GM12878 (cell line): ENCODE data around the gene FAM89A. TPM values are rescaled to one million over a fixed set of nuclear protein-coding genes. Genes with fewer than 3 reads are reported as not detected.

Experiments used
- ATAC-seq: fragments of 200-7000 bp; cut with Tn5 transposase; 3 replicates; pipeline ENCODE4 v1.9.1; 2020; ENCODE audit warnings: mild to moderate bottlenecking, moderate library complexity
- BruUV-seq: library from RNA; stranded (reverse); fragments of 400-500 nt; replicated peaks from 2 replicates; lab custom pipeline; 2021; lab: Mats Ljungman, UMichigan
- CTCF ChIA-PET: fragments of 300-600 bp; sonication (Branson Sonifier 250); formaldehyde crosslinking; extraction: SDS; loops from one replicate; lab custom pipeline; 2021; ENCODE audit warnings: inconsistent platforms; lab: Yijun Ruan, JAX
- POLR2A ChIA-PET: fragments of 350-600 bp; formaldehyde crosslinking; extraction: SDS; loops from one replicate; lab custom pipeline; 2021; ENCODE audit warnings: inconsistent platforms; lab: Charles Lee
- RAD21 ChIA-PET: fragments of 300-600 bp; sonication (Branson Sonifier 250); formaldehyde crosslinking; loops from one replicate; lab custom pipeline; 2023; ENCODE audit warnings: antibody characterized with exemption; ENCODE audit not compliant: unreplicated experiment; lab: Charles Lee
- SMC1A ChIA-PET: fragments of 300-600 bp; sonication (Branson Sonifier 250); formaldehyde crosslinking; loops from one replicate; lab custom pipeline; 2023; ENCODE audit not compliant: unreplicated experiment, uncharacterized antibody; lab: Charles Lee
- DNase-seq: peaks from one replicate; pipeline ENCODE4 v3.0.0-alpha.2; 2011; ENCODE audit warnings: low read depth, low spot score
- FAIRE-seq: peaks from 3 replicates; lab custom pipeline; 2011; peaks lifted over from hg19 to GRCh38; lab: Jason Lieb, UNC
- H2AFZ ChIP-seq: 2 replicates; pipeline ENCODE4 v1.6.0; 2011; ENCODE audit warnings: low read depth, low read length, control low read depth; ENCODE audit not compliant: control insufficient read depth
- H3K27ac ChIP-seq: 2 replicates; pipeline ENCODE4 v1.5.1; 2011; ENCODE audit warnings: control low read depth; ENCODE audit not compliant: control insufficient read depth, insufficient read depth
- H3K27me3 ChIP-seq, 2 experiments: replicated peaks in 1 of 2; 2 replicates each; pipeline versions ENCODE4 v1.6.0 to v1.6.1; 2011; ENCODE audit warnings: low read length in 1 of 2; ENCODE audit not compliant: control insufficient read depth in 2 of 2, insufficient read depth in 2 of 2
- H3K36me3 ChIP-seq, 2 experiments: 2 replicates each; pipeline ENCODE4 v1.5.1; 2011; ENCODE audit warnings: low read length in 1 of 2; ENCODE audit not compliant: control insufficient read depth in 2 of 2, insufficient read depth in 2 of 2
- H3K4me1 ChIP-seq: 2 replicates; pipeline ENCODE4 v1.6.1; 2011; ENCODE audit warnings: mild to moderate bottlenecking, low read length, moderate library complexity, mixed read lengths; ENCODE audit not compliant: control insufficient read depth, insufficient read depth
- H3K4me2 ChIP-seq: 2 replicates; pipeline ENCODE4 v1.6.0; 2011; ENCODE audit warnings: control low read depth; ENCODE audit not compliant: control insufficient read depth, insufficient read depth
- H3K4me3 ChIP-seq: fragments of 200-600 bp; sonication (generic); 2 replicates; pipeline ENCODE4 v1.5.1; 2016
- H3K79me2 ChIP-seq: 2 replicates; pipeline ENCODE4 v1.6.0; 2011; ENCODE audit warnings: low read length; ENCODE audit not compliant: control insufficient read depth, insufficient read depth
- H3K9ac ChIP-seq: 2 replicates; pipeline ENCODE4 v1.8.0; 2011; ENCODE audit warnings: low read length, control low read depth, mixed read lengths; ENCODE audit not compliant: control insufficient read depth, insufficient read depth
- H3K9me3 ChIP-seq: replicated peaks from 3 replicates; pipeline ENCODE4 v1.5.1; 2011; ENCODE audit warnings: mild to moderate bottlenecking, low read length; ENCODE audit not compliant: control insufficient read depth, insufficient read depth
- H4K20me1 ChIP-seq: 2 replicates; pipeline ENCODE4 v1.6.0; 2011; ENCODE audit not compliant: control insufficient read depth, insufficient read depth
- EP300 ChIP-seq, 2 experiments: fragments of 150-350 bp in 1 of 2; IDR thresholded peaks; 2 replicates each; pipeline ENCODE4 v1.6.1; 2011 to 2012; ENCODE audit warnings: low read depth in 2 of 2, low read length in 2 of 2, borderline replicate concordance in 1 of 2, improper control_type of control experiment in 1 of 2, inconsistent platforms in 1 of 2; ENCODE audit not compliant: control insufficient read depth in 1 of 2
- GATAD2B ChIP-seq: fragments of 450-650 bp; conservative IDR thresholded peaks from 2 replicates; pipeline ENCODE4 v1.6.1; 2017; ENCODE audit warnings: low read depth, mild to moderate bottlenecking, moderate library complexity
- NR2F1 ChIP-seq: fragments of 450-650 bp; conservative IDR thresholded peaks from 2 replicates; pipeline ENCODE4 v1.6.1; 2017; ENCODE audit warnings: mild to moderate bottlenecking
- RB1 ChIP-seq: fragments of 450-650 bp; formaldehyde crosslinking; IDR thresholded peaks from 2 replicates; pipeline ENCODE4 v1.6.1; 2017; ENCODE audit warnings: mild to moderate bottlenecking, borderline replicate concordance
- WRNIP1 ChIP-seq: IDR thresholded peaks from 2 replicates; pipeline ENCODE4 v1.6.1; 2011; ENCODE audit warnings: low read depth, low read length, improper control_type of control experiment, borderline replicate concordance
- ZBTB40 ChIP-seq: fragments of 450-650 bp; IDR thresholded peaks from 2 replicates; pipeline ENCODE4 v1.6.1; 2016; ENCODE audit warnings: mild to moderate bottlenecking, moderate library complexity, borderline replicate concordance
- WGBS: methylation state at CpG from one replicate; pipeline ENCODE4 v1.1.6; 2016; ENCODE audit warnings: low lambda C conversion rate; ENCODE audit not compliant: insufficient replicate concordance, insufficient coverage; ENCODE audit errors: missing lambda C conversion rate; 5-methylcytosine and 5-hydroxymethylcytosine counted together
- in situ Hi-C: fragments of 300-500 bp; cut with MboI; formaldehyde crosslinking; loops from 9 replicates; pipeline ENCODE4 v1.14.3; 2018; ENCODE audit warnings: mixed read lengths
- intact Hi-C: fragments of 100-400 bp; cut with micrococcal nuclease; formaldehyde crosslinking; loops from one replicate; pipeline ENCODE4 v1.14.2; 2022; ENCODE audit not compliant: unreplicated experiment
- polyA plus RNA-seq, 11 experiments: library from polyadenylated mRNA; depleted of rRNA in 4 of 11; unstranded in 6 of 11; stranded (reverse) in 5 of 11; fragments of >200 nt; fragmentation: Nextera tagmentation in 4 of 11; fragmentation: Illumina TruSeq in 1 of 11; extraction: Ambion mirVana in 4 of 11; extraction: Trizol in 1 of 11; gene quantifications; 1 replicate in 1 of 11; 2 replicates in 10 of 11; pipeline versions ENCODE4 v1.2.1 to v1.2.3, GENCODE V29; 2011 to 2016; ENCODE audit warnings: inconsistent platforms in 2 of 11, missing spikeins in 2 of 11, low read depth in 1 of 11
- total RNA-seq, 4 experiments: library from RNA; depleted of rRNA in 3 of 4; stranded (reverse); fragments of >200 nt in 3 of 4; fragmentation: Illumina TruSeq in 1 of 4; extraction: Trizol in 1 of 4; gene quantifications; 2 replicates each; pipeline versions ENCODE4 v1.2.1 to v1.2.3, GENCODE V29; 2013 to 2021

Gene FAM89A
- total and polyA plus RNA-seq, 10 of the 15 experiments (the other 5 are each of a cell fraction or from before 2014, with no cell fraction given), result 0.06 to 0.72 (median 0.14) TPM; not detected in 4

- no peak for TF ChIP-seq EP300 (IDR thresholded peaks at IDR 0.05; ENCODE audit: borderline replicate concordance in 1 of 2, control insufficient read depth in 1 of 2, low read depth in 2 of 2, low read length in 2 of 2)
Observed at GRCh38 chr1:231063331-231063730, 23.3 kb upstream of the FAM89A start (continued).

GRCh38 chr1:231062500-231063270 lies 22.6 kb upstream of the FAM89A start:
- WGBS, result 51% methylated on average over 11 of the region's 11 CpGs
- no peak overlapping the region for H2AFZ ChIP-seq
- in situ Hi-C loops (no loop called here), intact Hi-C loops (no loop called here)
- ATAC-seq, result no peak
- no peak overlapping the region for H3K4me3 ChIP-seq
- H3K27ac ChIP-seq, result no peak overlapping the region
- ChIA-PET POLR2A (no interaction called here), CTCF (no interaction called here), RAD21 (no interaction called here), SMC1A (no interaction called here)
- TF ChIP-seq WRNIP1, result no peak
- no peaks in the 10 kb centered on the region for H3K79me2 ChIP-seq
- no peaks in the 10 kb centered on the region for H3K36me3 ChIP-seq
- no peaks in the 10 kb centered on the region for H4K20me1 ChIP-seq
- no TSS peak for BruUV-seq
- no peaks in the 10 kb centered on the region; a peak in 2 of 4 replicates for H3K27me3 ChIP-seq
- DNase-seq, result no peak
- H3K4me2 ChIP-seq, result no peak overlapping the region
- no peaks in the 10 kb centered on the region for H3K9me3 ChIP-seq
- FAIRE-seq, result no peak
- H3K4me1 ChIP-seq, result no peaks in the 10 kb centered on the region
- no peak overlapping the region for H3K9ac ChIP-seq

GRCh38 chr1:231059566-231060193 lies 19.6 kb upstream of the FAM89A start:
- WGBS, result 81% methylated on average over 1 of the region's 1 CpG
- no TSS peak for BruUV-seq
- DNase-seq (no peak), FAIRE-seq (no peak), ATAC-seq (no peak)
- Histone ChIP-seq H3K79me2 (no peaks in the 10 kb centered on the region), H4K20me1 (no peaks in the 10 kb centered on the region), H3K4me3 (no peak overlapping the region), H3K27me3 (no peaks in the 10 kb centered on the region; a peak in 2 of 4 replicates), H3K36me3 (no peaks in the 10 kb centered on the region), H3K9me3 (no peaks in the 10 kb centered on the region), H3K4me2 (no peak overlapping the region), H2AFZ (no peak overlapping the region), H3K9ac (no peak overlapping the region), H3K27ac (no peak overlapping the region), H3K4me1 (no peaks in the 10 kb centered on the region)
- ChIA-PET POLR2A (no interaction called here), SMC1A (no interaction called here), CTCF (no interaction called here), RAD21 (no interaction called here)
- intact Hi-C loops, result no loop called here
- in situ Hi-C loops, result no loop called here
- TF ChIP-seq GATAD2B (no peak), NR2F1 (no peak), ZBTB40 (no peak), RB1 (no peak)
